Neural cell (in vitro differentiated cells): ENCODE results near the gene FARP2. TPM values are rescaled to one million over a fixed set of nuclear protein-coding genes. Genes with fewer than 3 reads are reported as not detected.
"Not testable (repeated sequence)": the region's sequence is repeated elsewhere in the genome, so short reads cannot be mapped to it uniquely, and the experiment has no call there.

ENCODE experiments used
- H2AFZ ChIP-seq: fragments of 200-600, 300-800 bp; sonication (generic), shearing (Covaris generic); 2 replicates; pipeline ENCODE4 v1.6.0; 2014; ENCODE audit warnings: low read depth, mild to moderate bottlenecking, antibody characterized with exemption, low read length, moderate library complexity
- H3F3A ChIP-seq: fragments of 200-600 bp; shearing (Covaris generic); 2 replicates; pipeline ENCODE4 v1.6.1; 2016; ENCODE audit warnings: mild to moderate bottlenecking, moderate library complexity, mixed read lengths, antibody characterized with exemption, low read length; ENCODE audit not compliant: insufficient read depth, poor library complexity, severe bottlenecking
- H3K27ac ChIP-seq: fragments of 200-600, 300-800 bp; sonication (generic), shearing (Covaris generic); 2 replicates; pipeline ENCODE4 v1.5.1; 2014; ENCODE audit warnings: mild to moderate bottlenecking, low read length, moderate library complexity
- H3K27me3 ChIP-seq: fragments of 300-800, 200-600 bp; sonication (generic), shearing (Covaris generic); 2 replicates; pipeline ENCODE4 v1.6.0; 2014; ENCODE audit warnings: mild to moderate bottlenecking, low read depth, low read length, moderate library complexity; ENCODE audit not compliant: insufficient read depth
- H3K36me3 ChIP-seq: fragments of 300-800, 200-600 bp; sonication (generic), shearing (Covaris generic); 2 replicates; pipeline ENCODE4 v1.5.1; 2014; ENCODE audit warnings: mild to moderate bottlenecking, antibody characterized with exemption, low read length, moderate library complexity; ENCODE audit not compliant: insufficient read depth
- H3K4me2 ChIP-seq: fragments of 300-800, 200-600 bp; sonication (generic), shearing (Covaris generic); 2 replicates; pipeline ENCODE4 v1.6.0; 2014; ENCODE audit warnings: mild to moderate bottlenecking, low read length
- H3K4me3 ChIP-seq: fragments of 300-800, 200-600 bp; sonication (generic), shearing (Covaris generic); 2 replicates; pipeline ENCODE4 v1.5.1; 2014; ENCODE audit warnings: mild to moderate bottlenecking, low read length, moderate library complexity
- H3K79me2 ChIP-seq: fragments of 200-600 bp; shearing (Covaris generic); replicated peaks from 2 replicates; pipeline ENCODE4 v1.6.0; 2014; ENCODE audit warnings: mild to moderate bottlenecking, low read length, moderate library complexity; ENCODE audit not compliant: insufficient read depth
- H3K9ac ChIP-seq: fragments of 300-800, 200-600 bp; sonication (generic), shearing (Covaris generic); 2 replicates; pipeline ENCODE4 v1.6.1; 2016; ENCODE audit warnings: mild to moderate bottlenecking, low read length, mixed read lengths
- H3K9me2 ChIP-seq: fragments of 200-600 bp; shearing (Covaris generic); 2 replicates; pipeline ENCODE4 v1.6.1; 2016; ENCODE audit warnings: mild to moderate bottlenecking, low read length, mixed read lengths; ENCODE audit not compliant: insufficient read depth
- H3K9me3 ChIP-seq: fragments of 200-600, 300-800 bp; sonication (generic), shearing (Covaris generic); 2 replicates; pipeline ENCODE4 v1.6.1; 2016; ENCODE audit warnings: mild to moderate bottlenecking, mixed run types, low read length, moderate library complexity, mixed read lengths
- H4K20me1 ChIP-seq: fragments of 200-600 bp; shearing (Covaris generic); 2 replicates; pipeline ENCODE4 v1.6.1; 2016; ENCODE audit warnings: mild to moderate bottlenecking, mixed run types; ENCODE audit not compliant: insufficient read depth
- EP300 ChIP-seq: fragments of 450-650 bp; conservative IDR thresholded peaks from 2 replicates; pipeline ENCODE4 v1.6.1; 2014; ENCODE audit warnings: antibody characterized with exemption, mild to moderate bottlenecking, moderate library complexity; ENCODE audit not compliant: poor library complexity, severe bottlenecking
- EZH2 ChIP-seq: fragments of 200-600, 300-800 bp; shearing (Covaris generic), sonication (generic); IDR thresholded peaks from 2 replicates; pipeline ENCODE4 v1.6.1; 2014; ENCODE audit warnings: antibody characterized with exemption, low read length, borderline replicate concordance, mild to moderate bottlenecking; ENCODE audit not compliant: insufficient read depth, poor library complexity, severe bottlenecking
- MXI1 ChIP-seq: fragments of 450-650 bp; conservative IDR thresholded peaks from 2 replicates; pipeline ENCODE4 v1.6.1; 2014; ENCODE audit warnings: antibody characterized with exemption, mild to moderate bottlenecking; ENCODE audit not compliant: poor library complexity, severe bottlenecking
- POLR2AphosphoS5 ChIP-seq: IDR thresholded peaks from 2 replicates; pipeline ENCODE4 v1.6.1; 2012
- RAD21 ChIP-seq: fragments of 450-650 bp; conservative IDR thresholded peaks from 2 replicates; pipeline ENCODE4 v1.6.1; 2014; ENCODE audit warnings: antibody characterized with exemption, mild to moderate bottlenecking, moderate library complexity
- SMC3 ChIP-seq: fragments of 450-650 bp; conservative IDR thresholded peaks from 2 replicates; pipeline ENCODE4 v1.6.1; 2014; ENCODE audit warnings: antibody characterized with exemption, mild to moderate bottlenecking, moderate library complexity; ENCODE audit not compliant: poor library complexity
- TAF1 ChIP-seq: IDR thresholded peaks from 2 replicates; pipeline ENCODE4 v1.6.1; 2012; ENCODE audit warnings: low read depth
- polyA plus RNA-seq: library from polyadenylated mRNA; depleted of rRNA; stranded (reverse); fragments of >200 nt; gene quantifications from 2 replicates; pipeline ENCODE4 v1.2.3, GENCODE V29; 2014
- TF ChIP-seq, protein P1 (sequence below): fragments of 450-650 bp; IDR thresholded peaks from 2 replicates; pipeline ENCODE4 v1.5.1; 2014; ENCODE audit warnings: antibody characterized with exemption, mild to moderate bottlenecking, moderate library complexity; ENCODE audit not compliant: poor library complexity, severe bottlenecking
- TF ChIP-seq, protein P2 (sequence below): IDR thresholded peaks from 2 replicates; pipeline ENCODE4 v1.6.1; 2012; ENCODE audit warnings: borderline replicate concordance

The FARP2 gene
- polyA plus RNA-seq, 1 donor from 2014 or later = 13.3 TPM

DNA sequence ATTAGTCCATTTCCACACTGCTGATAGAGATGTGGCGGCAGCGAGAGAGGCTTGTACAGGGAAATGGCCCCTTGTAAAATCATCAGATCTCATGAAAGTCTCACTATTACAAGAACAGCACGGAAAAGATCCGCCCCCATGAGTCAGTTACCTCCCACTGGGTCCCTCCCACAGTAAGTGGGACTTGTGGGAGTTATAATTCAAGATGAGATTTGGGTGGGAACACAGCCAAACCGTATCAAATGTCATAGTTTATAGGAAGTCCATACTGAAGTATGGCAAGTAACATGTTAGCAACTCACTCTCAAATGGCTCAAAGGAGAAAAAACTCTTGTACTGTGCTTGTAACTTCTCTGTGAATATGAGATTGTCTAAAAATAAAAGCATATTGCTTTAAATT is 56.1 kb downstream of the FARP2 start:
- H2AFZ ChIP-seq = no peak overlapping the region
- H3K4me2 ChIP-seq = no peak overlapping the region
- no peaks in the 10 kb centered on the region for H3K27me3 ChIP-seq
- H3F3A ChIP-seq = no peaks in the 10 kb centered on the region
- H4K20me1 ChIP-seq = no peaks in the 10 kb centered on the region
- H3K79me2 ChIP-seq = no peaks in the 10 kb centered on the region
- H3K27ac ChIP-seq = no peak overlapping the region
- no peak overlapping the region for H3K4me3 ChIP-seq
- H3K9me3 ChIP-seq = no peaks in the 10 kb centered on the region
- peaks cover 8% of the 10 kb centered on the region for H3K36me3 ChIP-seq
- H3K9ac ChIP-seq = no peak overlapping the region
- no peaks in the 10 kb centered on the region for H3K9me2 ChIP-seq
- no peak for TF ChIP-seq MXI1
- no peak for TF ChIP-seq POLR2AphosphoS5
- TF ChIP-seq TAF1 = no peak
- TF ChIP-seq, protein P1, sequence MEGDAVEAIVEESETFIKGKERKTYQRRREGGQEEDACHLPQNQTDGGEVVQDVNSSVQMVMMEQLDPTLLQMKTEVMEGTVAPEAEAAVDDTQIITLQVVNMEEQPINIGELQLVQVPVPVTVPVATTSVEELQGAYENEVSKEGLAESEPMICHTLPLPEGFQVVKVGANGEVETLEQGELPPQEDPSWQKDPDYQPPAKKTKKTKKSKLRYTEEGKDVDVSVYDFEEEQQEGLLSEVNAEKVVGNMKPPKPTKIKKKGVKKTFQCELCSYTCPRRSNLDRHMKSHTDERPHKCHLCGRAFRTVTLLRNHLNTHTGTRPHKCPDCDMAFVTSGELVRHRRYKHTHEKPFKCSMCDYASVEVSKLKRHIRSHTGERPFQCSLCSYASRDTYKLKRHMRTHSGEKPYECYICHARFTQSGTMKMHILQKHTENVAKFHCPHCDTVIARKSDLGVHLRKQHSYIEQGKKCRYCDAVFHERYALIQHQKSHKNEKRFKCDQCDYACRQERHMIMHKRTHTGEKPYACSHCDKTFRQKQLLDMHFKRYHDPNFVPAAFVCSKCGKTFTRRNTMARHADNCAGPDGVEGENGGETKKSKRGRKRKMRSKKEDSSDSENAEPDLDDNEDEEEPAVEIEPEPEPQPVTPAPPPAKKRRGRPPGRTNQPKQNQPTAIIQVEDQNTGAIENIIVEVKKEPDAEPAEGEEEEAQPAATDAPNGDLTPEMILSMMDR = no peak
- TF ChIP-seq RAD21 = no peak
- no peak for TF ChIP-seq SMC3
- no peak for TF ChIP-seq EP300
- TF ChIP-seq EZH2 = no peak

DNA sequence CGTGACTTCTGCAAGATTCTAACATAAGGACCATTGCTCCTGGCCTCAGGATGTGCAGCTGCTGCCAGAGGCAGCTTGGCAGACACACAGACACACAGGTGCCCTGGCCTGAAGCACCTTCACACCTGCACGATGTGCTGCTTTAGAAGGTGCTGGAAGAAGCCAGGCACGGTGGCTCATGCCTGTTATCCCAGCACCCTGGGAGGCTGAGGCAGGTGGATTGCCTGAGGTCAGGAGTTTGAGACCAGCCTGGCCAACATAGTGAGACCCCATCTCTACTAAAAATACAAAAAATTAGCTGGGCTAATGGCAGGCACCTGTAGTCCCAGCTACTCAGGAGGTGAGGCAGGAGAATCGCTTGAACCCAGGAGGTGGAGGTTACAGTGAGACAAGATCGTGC is 57.4 kb downstream of the FARP2 start:
- not testable (repeated sequence) for H3K79me2 ChIP-seq, H3K27me3 ChIP-seq, H3K9me3 ChIP-seq, H2AFZ ChIP-seq, H3K36me3 ChIP-seq, H3K9me2 ChIP-seq, H4K20me1 ChIP-seq, H3K27ac ChIP-seq, H3K9ac ChIP-seq, H3F3A ChIP-seq, H3K4me3 ChIP-seq, H3K4me2 ChIP-seq

DNA sequence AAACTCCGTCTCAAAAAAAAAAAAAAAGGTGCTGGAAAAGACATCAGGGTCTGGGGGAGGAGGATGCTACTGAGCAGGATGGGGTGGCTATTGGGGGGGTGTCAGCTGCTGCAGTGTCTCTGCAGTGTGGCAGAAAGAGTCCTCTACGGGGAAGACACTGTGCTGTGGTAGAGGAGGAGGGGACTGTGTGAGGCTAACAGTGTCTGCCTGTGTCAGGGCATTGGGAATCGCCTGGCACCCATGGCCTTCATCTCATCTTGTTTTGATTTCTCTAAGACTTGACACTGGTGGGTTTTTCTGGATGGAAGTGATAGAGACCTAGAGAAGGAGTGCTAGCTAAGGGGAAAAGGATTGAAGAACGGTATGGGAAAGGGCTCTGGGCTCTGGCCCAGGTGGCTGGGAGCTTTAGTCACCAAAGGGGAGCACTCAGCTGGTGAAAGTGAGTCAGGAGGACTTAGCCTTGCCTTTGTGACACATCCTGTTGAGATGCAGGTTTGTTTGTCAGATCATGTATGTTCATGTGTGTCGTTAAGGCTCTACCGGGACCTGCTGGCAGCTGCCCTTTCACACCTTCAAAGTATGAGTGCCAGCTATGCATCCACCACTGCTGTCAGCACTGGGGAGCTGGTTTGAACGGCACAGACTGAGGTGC is 58.0 kb downstream of the FARP2 start:
- H4K20me1 ChIP-seq = no peaks in the 10 kb centered on the region
- no peak overlapping the region for H2AFZ ChIP-seq
- H3F3A ChIP-seq = no peaks in the 10 kb centered on the region
- no peaks in the 10 kb centered on the region for H3K27me3 ChIP-seq
- no peaks in the 10 kb centered on the region for H3K9me2 ChIP-seq
- H3K4me2 ChIP-seq = no peak overlapping the region
- no peak overlapping the region for H3K27ac ChIP-seq
- H3K9ac ChIP-seq = no peak overlapping the region
- peaks cover 8% of the 10 kb centered on the region for H3K36me3 ChIP-seq
- TF ChIP-seq POLR2AphosphoS5 = no peak
- TF ChIP-seq TAF1 = no peak
- no peak for TF ChIP-seq EP300
- TF ChIP-seq, protein P1 = no peak
- TF ChIP-seq, protein P2, sequence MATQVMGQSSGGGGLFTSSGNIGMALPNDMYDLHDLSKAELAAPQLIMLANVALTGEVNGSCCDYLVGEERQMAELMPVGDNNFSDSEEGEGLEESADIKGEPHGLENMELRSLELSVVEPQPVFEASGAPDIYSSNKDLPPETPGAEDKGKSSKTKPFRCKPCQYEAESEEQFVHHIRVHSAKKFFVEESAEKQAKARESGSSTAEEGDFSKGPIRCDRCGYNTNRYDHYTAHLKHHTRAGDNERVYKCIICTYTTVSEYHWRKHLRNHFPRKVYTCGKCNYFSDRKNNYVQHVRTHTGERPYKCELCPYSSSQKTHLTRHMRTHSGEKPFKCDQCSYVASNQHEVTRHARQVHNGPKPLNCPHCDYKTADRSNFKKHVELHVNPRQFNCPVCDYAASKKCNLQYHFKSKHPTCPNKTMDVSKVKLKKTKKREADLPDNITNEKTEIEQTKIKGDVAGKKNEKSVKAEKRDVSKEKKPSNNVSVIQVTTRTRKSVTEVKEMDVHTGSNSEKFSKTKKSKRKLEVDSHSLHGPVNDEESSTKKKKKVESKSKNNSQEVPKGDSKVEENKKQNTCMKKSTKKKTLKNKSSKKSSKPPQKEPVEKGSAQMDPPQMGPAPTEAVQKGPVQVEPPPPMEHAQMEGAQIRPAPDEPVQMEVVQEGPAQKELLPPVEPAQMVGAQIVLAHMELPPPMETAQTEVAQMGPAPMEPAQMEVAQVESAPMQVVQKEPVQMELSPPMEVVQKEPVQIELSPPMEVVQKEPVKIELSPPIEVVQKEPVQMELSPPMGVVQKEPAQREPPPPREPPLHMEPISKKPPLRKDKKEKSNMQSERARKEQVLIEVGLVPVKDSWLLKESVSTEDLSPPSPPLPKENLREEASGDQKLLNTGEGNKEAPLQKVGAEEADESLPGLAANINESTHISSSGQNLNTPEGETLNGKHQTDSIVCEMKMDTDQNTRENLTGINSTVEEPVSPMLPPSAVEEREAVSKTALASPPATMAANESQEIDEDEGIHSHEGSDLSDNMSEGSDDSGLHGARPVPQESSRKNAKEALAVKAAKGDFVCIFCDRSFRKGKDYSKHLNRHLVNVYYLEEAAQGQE = no peak
- no peak for TF ChIP-seq RAD21
- no peak for TF ChIP-seq MXI1
- no peak for TF ChIP-seq EZH2
- TF ChIP-seq SMC3 = no peak
- H3K4me3 ChIP-seq = no peak overlapping the region
- no peaks in the 10 kb centered on the region for H3K9me3 ChIP-seq
- no peaks in the 10 kb centered on the region for H3K79me2 ChIP-seq
